Neural cell (in vitro differentiated cells): Measurements from ENCODE around the gene SLC25A21. TPM values are rescaled to one million over a fixed set of nuclear protein-coding genes. Genes with fewer than 3 reads are reported as not detected.

Experiments used
- H2AFZ ChIP-seq: fragments of 200-600, 300-800 bp; sonication (generic), shearing (Covaris generic); 2 replicates; pipeline ENCODE4 v1.6.0; 2014; ENCODE audit warnings: low read depth, mild to moderate bottlenecking, antibody characterized with exemption, low read length, moderate library complexity
- H3F3A ChIP-seq: fragments of 200-600 bp; shearing (Covaris generic); 2 replicates; pipeline ENCODE4 v1.6.1; 2016; ENCODE audit warnings: mild to moderate bottlenecking, moderate library complexity, mixed read lengths, antibody characterized with exemption, low read length; ENCODE audit not compliant: insufficient read depth, poor library complexity, severe bottlenecking
- H3K27ac ChIP-seq: fragments of 200-600, 300-800 bp; sonication (generic), shearing (Covaris generic); 2 replicates; pipeline ENCODE4 v1.5.1; 2014; ENCODE audit warnings: mild to moderate bottlenecking, low read length, moderate library complexity
- H3K27me3 ChIP-seq: fragments of 300-800, 200-600 bp; sonication (generic), shearing (Covaris generic); 2 replicates; pipeline ENCODE4 v1.6.0; 2014; ENCODE audit warnings: mild to moderate bottlenecking, low read depth, low read length, moderate library complexity; ENCODE audit not compliant: insufficient read depth
- H3K36me3 ChIP-seq: fragments of 300-800, 200-600 bp; sonication (generic), shearing (Covaris generic); 2 replicates; pipeline ENCODE4 v1.5.1; 2014; ENCODE audit warnings: mild to moderate bottlenecking, antibody characterized with exemption, low read length, moderate library complexity; ENCODE audit not compliant: insufficient read depth
- H3K4me2 ChIP-seq: fragments of 300-800, 200-600 bp; sonication (generic), shearing (Covaris generic); 2 replicates; pipeline ENCODE4 v1.6.0; 2014; ENCODE audit warnings: mild to moderate bottlenecking, low read length
- H3K4me3 ChIP-seq: fragments of 300-800, 200-600 bp; sonication (generic), shearing (Covaris generic); 2 replicates; pipeline ENCODE4 v1.5.1; 2014; ENCODE audit warnings: mild to moderate bottlenecking, low read length, moderate library complexity
- H3K79me2 ChIP-seq: fragments of 200-600 bp; shearing (Covaris generic); replicated peaks from 2 replicates; pipeline ENCODE4 v1.6.0; 2014; ENCODE audit warnings: mild to moderate bottlenecking, low read length, moderate library complexity; ENCODE audit not compliant: insufficient read depth
- H3K9ac ChIP-seq: fragments of 300-800, 200-600 bp; sonication (generic), shearing (Covaris generic); 2 replicates; pipeline ENCODE4 v1.6.1; 2016; ENCODE audit warnings: mild to moderate bottlenecking, low read length, mixed read lengths
- H3K9me2 ChIP-seq: fragments of 200-600 bp; shearing (Covaris generic); 2 replicates; pipeline ENCODE4 v1.6.1; 2016; ENCODE audit warnings: mild to moderate bottlenecking, low read length, mixed read lengths; ENCODE audit not compliant: insufficient read depth
- H3K9me3 ChIP-seq: fragments of 200-600, 300-800 bp; sonication (generic), shearing (Covaris generic); 2 replicates; pipeline ENCODE4 v1.6.1; 2016; ENCODE audit warnings: mild to moderate bottlenecking, mixed run types, low read length, moderate library complexity, mixed read lengths
- H4K20me1 ChIP-seq: fragments of 200-600 bp; shearing (Covaris generic); 2 replicates; pipeline ENCODE4 v1.6.1; 2016; ENCODE audit warnings: mild to moderate bottlenecking, mixed run types; ENCODE audit not compliant: insufficient read depth
- EP300 ChIP-seq: fragments of 450-650 bp; conservative IDR thresholded peaks from 2 replicates; pipeline ENCODE4 v1.6.1; 2014; ENCODE audit warnings: antibody characterized with exemption, mild to moderate bottlenecking, moderate library complexity; ENCODE audit not compliant: poor library complexity, severe bottlenecking
- EZH2 ChIP-seq: fragments of 200-600, 300-800 bp; shearing (Covaris generic), sonication (generic); IDR thresholded peaks from 2 replicates; pipeline ENCODE4 v1.6.1; 2014; ENCODE audit warnings: antibody characterized with exemption, low read length, borderline replicate concordance, mild to moderate bottlenecking; ENCODE audit not compliant: insufficient read depth, poor library complexity, severe bottlenecking
- MXI1 ChIP-seq: fragments of 450-650 bp; conservative IDR thresholded peaks from 2 replicates; pipeline ENCODE4 v1.6.1; 2014; ENCODE audit warnings: antibody characterized with exemption, mild to moderate bottlenecking; ENCODE audit not compliant: poor library complexity, severe bottlenecking
- POLR2AphosphoS5 ChIP-seq: IDR thresholded peaks from 2 replicates; pipeline ENCODE4 v1.6.1; 2012
- RAD21 ChIP-seq: fragments of 450-650 bp; conservative IDR thresholded peaks from 2 replicates; pipeline ENCODE4 v1.6.1; 2014; ENCODE audit warnings: antibody characterized with exemption, mild to moderate bottlenecking, moderate library complexity
- SMC3 ChIP-seq: fragments of 450-650 bp; conservative IDR thresholded peaks from 2 replicates; pipeline ENCODE4 v1.6.1; 2014; ENCODE audit warnings: antibody characterized with exemption, mild to moderate bottlenecking, moderate library complexity; ENCODE audit not compliant: poor library complexity
- TAF1 ChIP-seq: IDR thresholded peaks from 2 replicates; pipeline ENCODE4 v1.6.1; 2012; ENCODE audit warnings: low read depth
- polyA plus RNA-seq: library from polyadenylated mRNA; depleted of rRNA; stranded (reverse); fragments of >200 nt; gene quantifications from 2 replicates; pipeline ENCODE4 v1.2.3, GENCODE V29; 2014
- TF ChIP-seq, protein P1 (sequence below): fragments of 450-650 bp; IDR thresholded peaks from 2 replicates; pipeline ENCODE4 v1.5.1; 2014; ENCODE audit warnings: antibody characterized with exemption, mild to moderate bottlenecking, moderate library complexity; ENCODE audit not compliant: poor library complexity, severe bottlenecking
- TF ChIP-seq, protein P2 (sequence below): IDR thresholded peaks from 2 replicates; pipeline ENCODE4 v1.6.1; 2012; ENCODE audit warnings: borderline replicate concordance

Gene SLC25A21
- polyA plus RNA-seq, 1 donor from 2014 or later: 0.35 TPM

DNA sequence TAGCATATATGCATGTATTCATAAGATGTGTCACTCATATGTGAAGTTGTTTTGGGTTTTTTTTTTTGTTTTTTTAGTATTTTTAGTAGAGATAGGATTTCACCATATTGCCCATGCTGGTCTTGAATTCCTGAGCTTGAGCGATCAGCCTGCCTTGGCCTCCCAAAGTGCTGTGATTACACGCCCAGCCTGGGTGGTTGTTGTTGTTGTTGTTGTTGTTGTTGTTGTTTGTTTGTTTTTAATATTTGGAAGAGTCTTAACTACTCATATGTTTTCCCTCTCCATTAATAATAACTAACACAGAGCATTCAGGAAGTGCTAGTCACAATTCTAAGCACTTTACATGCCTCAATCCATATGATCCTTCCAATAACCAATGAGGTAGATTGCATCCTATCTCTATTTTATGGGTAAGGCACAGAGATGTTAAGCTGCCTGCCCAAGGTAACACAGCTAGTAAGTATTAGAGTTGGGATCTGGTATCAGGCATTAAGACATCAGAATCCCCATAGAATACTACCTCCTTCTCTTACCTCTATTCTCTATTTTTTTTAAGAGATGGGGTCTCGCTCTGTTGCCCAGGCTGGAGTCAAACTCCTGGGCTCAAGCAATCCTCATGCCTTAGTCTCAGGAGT lies 27.6 kb downstream of the SLC25A21 start:
- Histone ChIP-seq H3K27me3 (no peaks in the 10 kb centered on the region), H3K9me3 (no peaks in the 10 kb centered on the region), H2AFZ (no peak overlapping the region), H4K20me1 (no peaks in the 10 kb centered on the region), H3F3A (no peaks in the 10 kb centered on the region), H3K79me2 (no peaks in the 10 kb centered on the region), H3K36me3 (no peaks in the 10 kb centered on the region), H3K4me2 (no peak overlapping the region), H3K9me2 (no peaks in the 10 kb centered on the region), H3K9ac (no peak overlapping the region), H3K4me3 (no peak overlapping the region), H3K27ac (no peak overlapping the region)
- TF ChIP-seq SMC3: no peak
- TF ChIP-seq EP300: no peak
- no peak for TF ChIP-seq MXI1
- TF ChIP-seq, protein P1, sequence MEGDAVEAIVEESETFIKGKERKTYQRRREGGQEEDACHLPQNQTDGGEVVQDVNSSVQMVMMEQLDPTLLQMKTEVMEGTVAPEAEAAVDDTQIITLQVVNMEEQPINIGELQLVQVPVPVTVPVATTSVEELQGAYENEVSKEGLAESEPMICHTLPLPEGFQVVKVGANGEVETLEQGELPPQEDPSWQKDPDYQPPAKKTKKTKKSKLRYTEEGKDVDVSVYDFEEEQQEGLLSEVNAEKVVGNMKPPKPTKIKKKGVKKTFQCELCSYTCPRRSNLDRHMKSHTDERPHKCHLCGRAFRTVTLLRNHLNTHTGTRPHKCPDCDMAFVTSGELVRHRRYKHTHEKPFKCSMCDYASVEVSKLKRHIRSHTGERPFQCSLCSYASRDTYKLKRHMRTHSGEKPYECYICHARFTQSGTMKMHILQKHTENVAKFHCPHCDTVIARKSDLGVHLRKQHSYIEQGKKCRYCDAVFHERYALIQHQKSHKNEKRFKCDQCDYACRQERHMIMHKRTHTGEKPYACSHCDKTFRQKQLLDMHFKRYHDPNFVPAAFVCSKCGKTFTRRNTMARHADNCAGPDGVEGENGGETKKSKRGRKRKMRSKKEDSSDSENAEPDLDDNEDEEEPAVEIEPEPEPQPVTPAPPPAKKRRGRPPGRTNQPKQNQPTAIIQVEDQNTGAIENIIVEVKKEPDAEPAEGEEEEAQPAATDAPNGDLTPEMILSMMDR: no peak

DNA sequence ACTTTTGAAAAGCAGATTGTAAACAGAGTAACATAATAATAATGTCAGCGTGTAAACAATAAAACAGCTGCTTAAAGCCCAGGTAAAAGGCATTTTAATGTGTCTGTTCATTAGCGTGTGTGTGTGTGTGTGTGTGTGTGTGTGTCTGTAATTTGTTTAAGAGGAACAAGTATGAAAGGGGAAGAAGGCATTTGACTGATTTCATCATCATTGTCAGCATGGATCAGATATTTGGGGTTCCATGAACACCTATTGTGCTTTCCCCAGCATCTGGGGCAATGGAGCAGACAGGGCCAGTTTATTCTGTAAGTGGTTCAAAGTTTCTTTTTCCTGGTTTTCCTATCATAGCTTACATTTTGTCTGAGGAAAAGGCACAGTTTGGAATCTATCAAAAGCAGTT lies 28.9 kb downstream of the SLC25A21 start:
- H3K4me3 ChIP-seq: no peak overlapping the region
- H3K36me3 ChIP-seq: no peaks in the 10 kb centered on the region
- no peak overlapping the region for H3K9ac ChIP-seq
- no peaks in the 10 kb centered on the region for H3K9me2 ChIP-seq
- TF ChIP-seq, protein P1: no peak
- TF ChIP-seq POLR2AphosphoS5 (no peak), MXI1 (no peak), TAF1 (no peak), EP300 (no peak), EZH2 (no peak), SMC3 (no peak), RAD21 (no peak)
- TF ChIP-seq, protein P2, sequence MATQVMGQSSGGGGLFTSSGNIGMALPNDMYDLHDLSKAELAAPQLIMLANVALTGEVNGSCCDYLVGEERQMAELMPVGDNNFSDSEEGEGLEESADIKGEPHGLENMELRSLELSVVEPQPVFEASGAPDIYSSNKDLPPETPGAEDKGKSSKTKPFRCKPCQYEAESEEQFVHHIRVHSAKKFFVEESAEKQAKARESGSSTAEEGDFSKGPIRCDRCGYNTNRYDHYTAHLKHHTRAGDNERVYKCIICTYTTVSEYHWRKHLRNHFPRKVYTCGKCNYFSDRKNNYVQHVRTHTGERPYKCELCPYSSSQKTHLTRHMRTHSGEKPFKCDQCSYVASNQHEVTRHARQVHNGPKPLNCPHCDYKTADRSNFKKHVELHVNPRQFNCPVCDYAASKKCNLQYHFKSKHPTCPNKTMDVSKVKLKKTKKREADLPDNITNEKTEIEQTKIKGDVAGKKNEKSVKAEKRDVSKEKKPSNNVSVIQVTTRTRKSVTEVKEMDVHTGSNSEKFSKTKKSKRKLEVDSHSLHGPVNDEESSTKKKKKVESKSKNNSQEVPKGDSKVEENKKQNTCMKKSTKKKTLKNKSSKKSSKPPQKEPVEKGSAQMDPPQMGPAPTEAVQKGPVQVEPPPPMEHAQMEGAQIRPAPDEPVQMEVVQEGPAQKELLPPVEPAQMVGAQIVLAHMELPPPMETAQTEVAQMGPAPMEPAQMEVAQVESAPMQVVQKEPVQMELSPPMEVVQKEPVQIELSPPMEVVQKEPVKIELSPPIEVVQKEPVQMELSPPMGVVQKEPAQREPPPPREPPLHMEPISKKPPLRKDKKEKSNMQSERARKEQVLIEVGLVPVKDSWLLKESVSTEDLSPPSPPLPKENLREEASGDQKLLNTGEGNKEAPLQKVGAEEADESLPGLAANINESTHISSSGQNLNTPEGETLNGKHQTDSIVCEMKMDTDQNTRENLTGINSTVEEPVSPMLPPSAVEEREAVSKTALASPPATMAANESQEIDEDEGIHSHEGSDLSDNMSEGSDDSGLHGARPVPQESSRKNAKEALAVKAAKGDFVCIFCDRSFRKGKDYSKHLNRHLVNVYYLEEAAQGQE: no peak
- no peak overlapping the region for H3K27ac ChIP-seq
- no peak overlapping the region for H3K4me2 ChIP-seq
- no peaks in the 10 kb centered on the region for H3K27me3 ChIP-seq
- H2AFZ ChIP-seq: no peak overlapping the region
- H3F3A ChIP-seq: no peaks in the 10 kb centered on the region
- H3K9me3 ChIP-seq: no peaks in the 10 kb centered on the region
- no peaks in the 10 kb centered on the region for H3K79me2 ChIP-seq
- H4K20me1 ChIP-seq: no peaks in the 10 kb centered on the region
